Measurements from ENCODE around the gene SFXN5. TPM values are rescaled to one million over a fixed set of nuclear protein-coding genes. Genes with fewer than 3 reads are reported as not detected.

SFXN5 gene
- total RNA-seq, 1 donor from 2014 or later: 11.1 TPM

- DNase-seq (ENCODE audit: low read depth, low spot score): no peak
These were observed 76.5 kb downstream of the SFXN5 start for GRCh38 chr2:72994991-72995380.

- no peak for DNase-seq (ENCODE audit: low read depth, low spot score)
These were observed 77.1 kb downstream of the SFXN5 start for GRCh38 chr2:72994282-72994990.

- no peak for DNase-seq (ENCODE audit: low read depth, low spot score)
These were observed 77.6 kb downstream of the SFXN5 start for GRCh38 chr2:72993933-72994280.

- DNase-seq (ENCODE audit: low read depth, low spot score): no peak
These were observed 78.2 kb downstream of the SFXN5 start for GRCh38 chr2:72993147-72993932.

GRCh38 chr2:72992734-72993102, 78.8 kb downstream of the SFXN5 start:
- no peak for DNase-seq (ENCODE audit: low read depth, low spot score)

- no peak for DNase-seq (ENCODE audit: low read depth, low spot score)
These were observed 79.4 kb downstream of the SFXN5 start for GRCh38 chr2:72991980-72992733.

- DNase-seq (ENCODE audit: low read depth, low spot score): no peak
These were observed 80.1 kb downstream of the SFXN5 start for GRCh38 chr2:72991439-72991725.

GRCh38 chr2:72990695-72991438, 80.6 kb downstream of the SFXN5 start:
- no peak for DNase-seq (ENCODE audit: low read depth, low spot score)

- DNase-seq (ENCODE audit: low read depth, low spot score): no peak
These were observed 81.5 kb downstream of the SFXN5 start for GRCh38 chr2:72989770-72990556.

GRCh38 chr2:72988726-72989273, 82.7 kb downstream of the SFXN5 start:
- no peak for DNase-seq (ENCODE audit: low read depth, low spot score)

GRCh38 chr2:72988041-72988440, 83.5 kb downstream of the SFXN5 start:
- DNase-seq (ENCODE audit: low read depth, low spot score): no peak

- no peak for DNase-seq (ENCODE audit: low read depth, low spot score)
These were observed 85.4 kb downstream of the SFXN5 start for GRCh38 chr2:72985891-72986683.

GRCh38 chr2:72985136-72985535, 86.4 kb downstream of the SFXN5 start:
- DNase-seq (ENCODE audit: low read depth, low spot score): no peak

GRCh38 chr2:72984172-72984671, 87.3 kb downstream of the SFXN5 start:
- no peak for DNase-seq (ENCODE audit: low read depth, low spot score)

GRCh38 chr2:72983500-72984161, 87.9 kb downstream of the SFXN5 start:
- no peak for DNase-seq (ENCODE audit: low read depth, low spot score)

GRCh38 chr2:72982781-72983499, 88.6 kb downstream of the SFXN5 start:
- no peak for DNase-seq (ENCODE audit: low read depth, low spot score)

GRCh38 chr2:72982219-72982618, 89.3 kb downstream of the SFXN5 start:
- DNase-seq (ENCODE audit: low read depth, low spot score): no peak

- DNase-seq (ENCODE audit: low read depth, low spot score): no peak
These were observed 90.0 kb downstream of the SFXN5 start for GRCh38 chr2:72981536-72981935.

Measured in pulmonary artery endothelial cell (primary cell).